ENCODE results near the gene UNKL. TPM values are rescaled to one million over a fixed set of nuclear protein-coding genes. Genes with fewer than 3 reads are reported as not detected.

Gene UNKL
- total and polyA plus RNA-seq, 10 donors: 6.6 to 80.0 (median 44.4) TPM

DNA sequence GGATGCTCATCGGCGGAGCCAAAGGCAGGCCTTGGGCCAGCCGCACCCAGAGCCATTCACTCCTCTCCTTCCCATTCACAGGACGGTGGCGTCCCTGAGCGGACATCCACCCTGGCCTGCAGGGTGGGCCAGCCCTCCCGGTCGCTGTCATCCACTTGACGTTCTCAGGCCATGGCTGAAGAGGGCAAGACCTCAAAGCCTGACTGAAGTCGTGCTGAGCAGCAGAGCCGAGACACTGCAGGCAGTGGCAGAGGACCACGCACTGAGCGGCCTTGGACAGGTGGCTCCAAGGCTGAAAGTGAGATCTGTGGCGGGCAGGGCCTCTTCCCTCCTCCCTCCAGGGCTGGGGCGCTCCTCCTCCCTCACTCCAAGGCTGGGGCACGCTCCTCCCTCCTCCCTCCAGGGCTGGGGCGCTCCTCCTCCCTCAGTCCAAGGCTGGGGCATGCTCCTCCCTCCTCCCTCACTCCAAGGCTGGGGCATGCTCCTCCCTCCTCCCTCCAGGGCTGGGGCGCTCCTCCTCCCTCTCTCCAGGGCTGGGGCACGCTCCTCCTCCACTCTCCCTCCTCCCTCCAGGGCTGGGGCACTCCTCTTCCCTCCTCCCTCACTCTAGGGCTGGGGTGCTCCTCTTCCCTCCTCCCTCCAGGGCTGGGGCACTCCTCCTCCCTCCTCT is 38.6 kb downstream of the UNKL start:
- intact Hi-C loops (cut with DNase I; ENCODE audit: low total_unique reads): no loop called here
- DNase-seq: no peak
- 88 to 93% (median 92%) methylated on average over 8 to 19 of the region's 19 CpGs for WGBS, 5 donors
- Histone ChIP-seq H3K4me3 (no peak overlapping the region), H3K4me1 (peaks cover 8 to 34% (median 26%) of the 10 kb centered on the region in 6 donors), H3K27me3 (replicated peaks in 1 of 7) (no peaks in the 10 kb centered on the region), H3K9me3 (no peaks in the 10 kb centered on the region), H3K36me3 (peaks cover 0 to 71% (median 21%) of the 10 kb centered on the region in 6 donors), H3K27ac (no peak overlapping the region)
- TF ChIP-seq, protein P1, sequence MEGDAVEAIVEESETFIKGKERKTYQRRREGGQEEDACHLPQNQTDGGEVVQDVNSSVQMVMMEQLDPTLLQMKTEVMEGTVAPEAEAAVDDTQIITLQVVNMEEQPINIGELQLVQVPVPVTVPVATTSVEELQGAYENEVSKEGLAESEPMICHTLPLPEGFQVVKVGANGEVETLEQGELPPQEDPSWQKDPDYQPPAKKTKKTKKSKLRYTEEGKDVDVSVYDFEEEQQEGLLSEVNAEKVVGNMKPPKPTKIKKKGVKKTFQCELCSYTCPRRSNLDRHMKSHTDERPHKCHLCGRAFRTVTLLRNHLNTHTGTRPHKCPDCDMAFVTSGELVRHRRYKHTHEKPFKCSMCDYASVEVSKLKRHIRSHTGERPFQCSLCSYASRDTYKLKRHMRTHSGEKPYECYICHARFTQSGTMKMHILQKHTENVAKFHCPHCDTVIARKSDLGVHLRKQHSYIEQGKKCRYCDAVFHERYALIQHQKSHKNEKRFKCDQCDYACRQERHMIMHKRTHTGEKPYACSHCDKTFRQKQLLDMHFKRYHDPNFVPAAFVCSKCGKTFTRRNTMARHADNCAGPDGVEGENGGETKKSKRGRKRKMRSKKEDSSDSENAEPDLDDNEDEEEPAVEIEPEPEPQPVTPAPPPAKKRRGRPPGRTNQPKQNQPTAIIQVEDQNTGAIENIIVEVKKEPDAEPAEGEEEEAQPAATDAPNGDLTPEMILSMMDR (IDR thresholded peaks at IDR 0.05 in 8 of 11, conservative IDR thresholded peaks at IDR 0.05 in 3 of 11): no peak
- TF ChIP-seq POLR2A (IDR thresholded peaks at IDR 0.05) (no peak), POLR2AphosphoS5 (IDR thresholded peaks at IDR 0.05) (no peak)

DNA sequence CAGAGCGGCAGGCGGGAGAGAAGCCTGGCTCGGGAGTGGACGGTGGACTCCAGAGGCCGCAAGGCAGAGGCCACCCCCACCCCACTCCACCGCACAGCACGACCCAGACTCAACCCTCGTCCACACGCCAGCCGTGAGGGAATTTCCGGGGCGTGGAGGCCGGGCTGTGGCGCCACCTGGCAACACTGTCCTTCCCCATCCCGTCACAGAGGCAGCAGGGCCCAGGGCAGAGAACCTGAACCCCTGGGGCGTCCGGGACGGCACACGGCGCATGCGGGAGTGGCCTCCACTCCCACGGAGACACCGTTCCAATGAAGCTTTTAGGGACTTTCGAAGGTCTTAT is 39.2 kb downstream of the UNKL start:
- Histone ChIP-seq H3K36me3 (peaks cover 0 to 71% (median 23%) of the 10 kb centered on the region in 6 donors), H3K4me3 (no peak overlapping the region), H3K27ac (no peak overlapping the region), H3K4me1 (peaks cover 8 to 32% (median 25%) of the 10 kb centered on the region in 6 donors), H3K9me3 (no peaks in the 10 kb centered on the region), H3K27me3 (replicated peaks in 1 of 7) (no peaks in the 10 kb centered on the region)
- intact Hi-C loops (cut with DNase I; ENCODE audit: low total_unique reads): no loop called here
- DNase-seq: no peak
- TF ChIP-seq, protein P1 (IDR thresholded peaks at IDR 0.05 in 8 of 11, conservative IDR thresholded peaks at IDR 0.05 in 3 of 11): no peak
- TF ChIP-seq POLR2A (IDR thresholded peaks at IDR 0.05): no peak
- TF ChIP-seq POLR2AphosphoS5 (IDR thresholded peaks at IDR 0.05): no peak
- WGBS, 5 donors: 87 to 93% (median 91%) methylated on average over 21 to 24 of the region's 24 CpGs

DNA sequence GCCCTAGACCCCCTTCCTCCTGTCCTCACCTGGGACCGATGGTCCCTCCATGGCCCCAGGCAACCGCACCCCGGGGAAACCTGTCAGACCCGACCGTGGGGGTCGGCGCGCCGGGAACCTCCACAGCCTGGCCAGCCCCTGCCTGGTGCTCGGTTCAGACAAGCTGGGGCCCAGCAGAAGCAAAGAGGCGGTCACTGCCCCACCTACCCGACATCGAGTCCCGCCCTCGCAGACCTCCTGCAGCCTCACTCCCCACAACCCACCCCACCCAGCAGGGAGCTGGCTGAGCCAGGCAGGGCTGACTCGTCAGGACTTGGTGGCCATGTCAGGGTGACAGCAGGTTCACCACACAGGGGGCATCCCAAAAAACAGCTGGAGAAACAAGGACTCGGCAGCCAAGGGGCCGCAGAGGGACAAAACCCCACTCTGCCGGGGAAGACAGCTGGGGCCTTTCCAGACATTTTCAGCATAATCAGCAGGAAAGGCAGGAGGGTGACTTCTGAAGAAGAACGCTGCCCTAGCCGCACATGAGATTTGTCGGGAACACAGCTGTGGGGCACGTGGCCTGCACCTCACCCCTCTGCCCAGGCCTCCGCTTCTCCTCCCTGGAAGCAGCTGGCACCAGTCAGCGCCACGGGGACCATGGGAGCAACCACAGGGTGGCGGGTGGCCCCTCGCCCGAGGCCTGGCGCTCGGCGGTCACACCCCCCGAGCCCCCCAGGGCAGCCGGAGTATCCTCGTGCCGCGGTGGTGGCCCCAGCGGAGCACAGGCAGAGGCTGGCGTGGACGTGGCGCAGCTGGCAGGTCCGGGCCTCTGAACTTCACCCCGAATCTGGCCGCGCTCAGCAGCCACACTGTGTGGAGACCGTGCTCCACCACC is 39.8 kb downstream of the UNKL start:
- no peaks in the 10 kb centered on the region for H3K9me3 ChIP-seq
- TF ChIP-seq POLR2A (IDR thresholded peaks at IDR 0.05) (no peak), POLR2AphosphoS5 (IDR thresholded peaks at IDR 0.05) (peak in 1 of 3 donors; percentile 8)
- WGBS, 5 donors: 92 to 96% (median 95%) methylated on average over 24 to 46 of the region's 46 CpGs
- peaks cover 8 to 26% (median 19%) of the 10 kb centered on the region in 6 donors for H3K4me1 ChIP-seq
- no peak overlapping the region for H3K27ac ChIP-seq
- intact Hi-C loops (cut with DNase I; ENCODE audit: low total_unique reads): no loop called here
- DNase-seq: no peak
- no peak overlapping the region for H3K4me3 ChIP-seq
- H3K36me3 ChIP-seq: peaks cover 0 to 76% (median 29%) of the 10 kb centered on the region in 6 donors
- no peaks in the 10 kb centered on the region for H3K27me3 ChIP-seq (replicated peaks in 1 of 7)

DNA sequence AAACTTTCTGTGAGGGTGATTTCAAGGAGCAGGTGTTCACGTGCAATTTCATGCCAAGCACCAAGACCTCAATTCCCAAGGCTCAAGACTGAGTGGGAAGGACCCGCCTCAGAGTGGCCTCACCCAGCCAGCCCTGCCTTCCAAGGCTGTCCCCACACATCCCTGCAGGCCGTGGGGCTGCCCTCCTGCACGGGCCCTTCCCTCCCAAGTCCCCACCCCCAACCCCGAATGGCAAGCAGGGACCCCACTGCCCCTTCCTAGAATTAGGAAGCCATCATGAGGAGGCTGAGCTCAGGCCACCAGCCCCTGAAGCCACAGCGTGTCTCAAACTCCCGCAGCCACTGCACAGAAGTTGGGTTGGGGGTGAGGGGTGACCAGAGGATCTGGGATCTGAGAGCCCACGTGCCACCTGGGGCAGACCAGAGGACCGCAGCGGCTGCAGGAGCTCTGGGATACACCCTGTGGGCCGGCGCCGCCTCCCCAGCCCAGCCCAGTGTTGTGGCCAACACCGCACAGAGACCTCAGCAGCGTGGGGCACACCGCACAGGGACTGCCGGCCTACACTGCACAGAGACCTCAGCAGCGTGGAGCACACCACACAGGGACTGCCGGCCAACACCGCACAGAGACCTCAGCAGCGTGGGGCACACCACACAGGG is 42.1 kb downstream of the UNKL start:
- Histone ChIP-seq H3K36me3 (peaks cover 0 to 85% (median 44%) of the 10 kb centered on the region in 6 donors), H3K4me3 (no peak overlapping the region), H3K27ac (no peak overlapping the region), H3K9me3 (no peaks in the 10 kb centered on the region), H3K4me1 (peaks cover 0 to 4% (median under 1%) of the 10 kb centered on the region in 6 donors), H3K27me3 (replicated peaks in 1 of 7) (no peaks in the 10 kb centered on the region)
- intact Hi-C loops (cut with DNase I; ENCODE audit: low total_unique reads): no loop called here
- TF ChIP-seq, protein P1 (IDR thresholded peaks at IDR 0.05 in 8 of 11, conservative IDR thresholded peaks at IDR 0.05 in 3 of 11): no peak
- peak in 1 of 3 donors; percentile 15 for TF ChIP-seq POLR2AphosphoS5 (IDR thresholded peaks at IDR 0.05)
- WGBS, 5 donors: 75 to 96% (median 89%) methylated on average over 5 to 18 of the region's 21 CpGs
- DNase-seq: no peak
